Caco-2 (cell line): ENCODE data around the gene ASMTL. TPM values are rescaled to one million over a fixed set of nuclear protein-coding genes. Genes with fewer than 3 reads are reported as not detected.

ENCODE experiments used
- BruUV-seq: library from RNA; stranded (reverse); fragments of 400-500 nt; replicated peaks from 2 replicates; lab custom pipeline; 2021; lab: Mats Ljungman, UMichigan
- CTCF ChIA-PET: fragments of 300-600 bp; sonication (Branson Sonifier 250); formaldehyde crosslinking; loops from one replicate; lab custom pipeline; 2022; ENCODE audit warnings: antibody characterized with exemption; lab: Charles Lee
- POLR2A ChIA-PET: fragments of 300-600 bp; sonication (Branson Sonifier 250); formaldehyde crosslinking; loops from one replicate; lab custom pipeline; 2022; ENCODE audit warnings: antibody characterized with exemption; lab: Charles Lee
- DNase-seq, 2 experiments: peaks; one replicate each; pipeline versions ENCODE4 v3.0.0 to v3.0.0-alpha.2; 2020 to 2022
- H3K27me3 ChIP-seq: replicated peaks from 2 replicates; pipeline ENCODE4 v1.6.0; 2011; ENCODE audit warnings: low read length; ENCODE audit not compliant: control insufficient read depth, insufficient read depth
- H3K36me3 ChIP-seq: 2 replicates; pipeline ENCODE4 v1.5.1; 2011; ENCODE audit warnings: low read length; ENCODE audit not compliant: control insufficient read depth, insufficient read depth
- H3K4me1 ChIP-seq: fragments of 250-450 bp; sonication (Bioruptor Pico); 2 replicates; pipeline ENCODE4 v1.5.1; 2020; ENCODE audit warnings: mild to moderate bottlenecking
- H3K4me3 ChIP-seq: 2 replicates; pipeline ENCODE4 v1.5.1; 2011; ENCODE audit warnings: low read depth, mild to moderate bottlenecking, control low read depth, low read length
- H3K9me3 ChIP-seq: fragments of 250-450 bp; sonication (Bioruptor Pico); 2 replicates; pipeline ENCODE4 v1.5.1; 2020; ENCODE audit warnings: mild to moderate bottlenecking, moderate library complexity
- H3K27ac Mint-ChIP-seq: one replicate; pipeline ENCODE4 v1.8.0; 2022; ENCODE audit warnings: mixed read lengths; ENCODE audit not compliant: unreplicated experiment
- H3K27me3 Mint-ChIP-seq: one replicate; pipeline ENCODE4 v1.8.0; 2022; ENCODE audit warnings: mixed read lengths; ENCODE audit not compliant: insufficient read depth, unreplicated experiment
- H3K36me3 Mint-ChIP-seq: one replicate; pipeline ENCODE4 v1.8.0; 2022; ENCODE audit warnings: mild to moderate bottlenecking, mixed read lengths; ENCODE audit not compliant: insufficient read depth, unreplicated experiment
- H3K4me1 Mint-ChIP-seq: one replicate; pipeline ENCODE4 v1.8.0; 2022; ENCODE audit warnings: low read depth, mixed read lengths; ENCODE audit not compliant: unreplicated experiment
- H3K4me3 Mint-ChIP-seq: one replicate; pipeline ENCODE4 v1.8.0; 2022; ENCODE audit warnings: mild to moderate bottlenecking, moderate library complexity, mixed read lengths; ENCODE audit not compliant: unreplicated experiment
- H3K9me3 Mint-ChIP-seq: one replicate; pipeline ENCODE4 v1.8.0; 2022; ENCODE audit warnings: mixed read lengths; ENCODE audit not compliant: unreplicated experiment
- CTCF ChIP-seq, 2 experiments: fragments of 200-600 bp in 1 of 2; IDR thresholded peaks; 1 replicate in 1 of 2; 2 replicates in 1 of 2; pipeline versions ENCODE4 v1.5.1 to v1.8.0; 2011 to 2022; ENCODE audit warnings: antibody characterized with exemption in 1 of 2, control low read depth in 1 of 2, inconsistent platforms in 1 of 2, low read depth in 1 of 2, low read length in 1 of 2, mild to moderate bottlenecking in 1 of 2, moderate library complexity in 1 of 2; ENCODE audit not compliant: insufficient read depth in 1 of 2, severe bottlenecking in 1 of 2, unreplicated experiment in 1 of 2
- intact Hi-C: fragments of 100-400 bp; cut with micrococcal nuclease; formaldehyde crosslinking; loops from one replicate; pipeline ENCODE4 v1.10.0; 2022; ENCODE audit not compliant: unreplicated experiment
- total RNA-seq: library from RNA; stranded (reverse); gene quantifications from 2 replicates; pipeline ENCODE4 v1.2.3, GENCODE V29; 2022

Gene ASMTL
- total RNA-seq, 1 experiment from 2014 or later, result 17.4 TPM

- Mint-ChIP-seq H3K27ac (no peak overlapping the region), H3K4me3 (no peak overlapping the region), H3K27me3 (peaks cover 14% of the 10 kb centered on the region), H3K36me3 (peaks cover 8% of the 10 kb centered on the region), H3K4me1 (no peaks in the 10 kb centered on the region), H3K9me3 (peaks cover 14% of the 10 kb centered on the region)
- BruUV-seq, result no TSS peak
- intact Hi-C loops, result no loop called here
- H3K27me3 ChIP-seq, result no peaks in the 10 kb centered on the region
- DNase-seq, result no peak
- no peaks in the 10 kb centered on the region for H3K36me3 ChIP-seq
- POLR2A ChIA-PET, result no interaction called here
- no peaks in the 10 kb centered on the region for H3K9me3 ChIP-seq
- CTCF ChIA-PET, result no interaction called here
- H3K4me1 ChIP-seq, result no peaks in the 10 kb centered on the region
- TF ChIP-seq CTCF (IDR thresholded peaks at IDR 0.05; ENCODE audit: insufficient read depth in 1 of 2, low read depth in 1 of 2, low read length in 1 of 2, severe bottlenecking in 1 of 2, unreplicated experiment in 1 of 2), result no peak
- no peak overlapping the region for H3K4me3 ChIP-seq
Measured at GRCh38 chrX:1360171-1360570, 92.5 kb downstream of the ASMTL start.

- ChIA-PET POLR2A (no interaction called here), CTCF (no interaction called here)
- Histone ChIP-seq H3K36me3 (no peaks in the 10 kb centered on the region), H3K9me3 (no peaks in the 10 kb centered on the region), H3K4me1 (no peaks in the 10 kb centered on the region), H3K27me3 (no peaks in the 10 kb centered on the region), H3K4me3 (no peak overlapping the region)
- no peak for DNase-seq
- Mint-ChIP-seq H3K27ac (no peak overlapping the region), H3K9me3 (peaks cover 14% of the 10 kb centered on the region), H3K36me3 (peaks cover 8% of the 10 kb centered on the region), H3K4me1 (no peaks in the 10 kb centered on the region), H3K27me3 (peaks cover 14% of the 10 kb centered on the region), H3K4me3 (no peak overlapping the region)
- no TSS peak for BruUV-seq
- TF ChIP-seq CTCF (IDR thresholded peaks at IDR 0.05; ENCODE audit: insufficient read depth in 1 of 2, low read depth in 1 of 2, low read length in 1 of 2, severe bottlenecking in 1 of 2, unreplicated experiment in 1 of 2), result no peak
- intact Hi-C loops, result no loop called here
Measured at GRCh38 chrX:1359477-1359873, 93.2 kb downstream of the ASMTL start.

- POLR2A ChIA-PET, result no interaction called here
- peaks cover 14% of the 10 kb centered on the region for H3K27me3 Mint-ChIP-seq
- H3K27ac Mint-ChIP-seq, result no peak overlapping the region
- CTCF ChIA-PET, result no interaction called here
- H3K36me3 ChIP-seq, result no peaks in the 10 kb centered on the region
- H3K4me3 ChIP-seq, result no peak overlapping the region
- TF ChIP-seq CTCF (IDR thresholded peaks at IDR 0.05; ENCODE audit: insufficient read depth in 1 of 2, low read depth in 1 of 2, low read length in 1 of 2, severe bottlenecking in 1 of 2, unreplicated experiment in 1 of 2), result no peak
- H3K4me1 ChIP-seq, result no peaks in the 10 kb centered on the region
- DNase-seq, result no peak
- H3K9me3 ChIP-seq, result no peaks in the 10 kb centered on the region
- peaks cover 8% of the 10 kb centered on the region for H3K36me3 Mint-ChIP-seq
- BruUV-seq, result no TSS peak
- intact Hi-C loops, result no loop called here
- no peak overlapping the region for H3K4me3 Mint-ChIP-seq
- peaks cover 14% of the 10 kb centered on the region for H3K9me3 Mint-ChIP-seq
- H3K27me3 ChIP-seq, result no peaks in the 10 kb centered on the region
- no peaks in the 10 kb centered on the region for H3K4me1 Mint-ChIP-seq
Measured at GRCh38 chrX:1358793-1359476, 93.8 kb downstream of the ASMTL start.
